HG03354 (cell line): ENCODE data around the gene SNX8.

Experiments
- ATAC-seq: cut with Tn5 transposase; IDR thresholded peaks from one replicate; pipeline ENCODE4 v1.9.1; 2021; ENCODE audit warnings: mild to moderate bottlenecking; ENCODE audit not compliant: unreplicated experiment, poor library complexity, severe bottlenecking

SNX8 gene

DNA sequence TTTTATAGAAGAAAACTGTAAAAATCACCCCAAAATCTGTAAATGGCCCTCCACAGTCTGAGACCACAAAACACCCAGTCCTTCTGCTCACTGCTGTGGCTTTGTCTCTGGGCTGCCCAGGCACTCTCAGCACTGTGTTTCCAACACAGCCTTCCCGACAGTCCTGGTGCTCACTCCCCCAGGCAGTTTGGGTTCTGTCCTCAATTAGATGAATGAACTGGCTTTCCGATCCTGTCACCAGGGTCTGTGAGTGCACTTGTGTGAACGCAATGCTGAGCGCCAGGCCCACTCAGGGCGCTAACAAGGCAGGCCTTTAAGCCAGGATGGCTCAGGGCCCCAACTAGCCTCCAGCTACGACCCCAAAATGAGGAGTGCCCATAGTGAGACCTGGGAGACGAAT lies 84.8 kb downstream of the SNX8 start:
- ATAC-seq = no peak

DNA sequence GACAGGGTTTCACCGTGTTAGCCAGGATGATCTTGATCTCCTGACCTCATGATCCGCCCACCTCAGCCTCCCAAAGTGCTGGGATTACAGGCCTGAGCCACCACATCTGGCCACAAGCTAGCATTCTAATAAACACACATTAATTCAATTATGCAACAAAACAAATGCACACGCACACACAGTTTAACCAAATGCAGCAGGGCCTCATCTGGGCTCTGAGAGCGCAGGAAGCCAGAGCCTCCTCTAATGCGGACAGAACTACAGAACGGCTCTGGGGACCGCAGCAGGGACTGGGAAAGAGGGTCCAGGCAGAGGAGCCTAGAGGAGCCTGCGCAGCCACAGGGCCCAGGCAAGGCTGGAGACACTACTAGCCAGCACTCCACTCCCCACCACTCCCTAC lies 85.3 kb downstream of the SNX8 start:
- no peak for ATAC-seq

DNA sequence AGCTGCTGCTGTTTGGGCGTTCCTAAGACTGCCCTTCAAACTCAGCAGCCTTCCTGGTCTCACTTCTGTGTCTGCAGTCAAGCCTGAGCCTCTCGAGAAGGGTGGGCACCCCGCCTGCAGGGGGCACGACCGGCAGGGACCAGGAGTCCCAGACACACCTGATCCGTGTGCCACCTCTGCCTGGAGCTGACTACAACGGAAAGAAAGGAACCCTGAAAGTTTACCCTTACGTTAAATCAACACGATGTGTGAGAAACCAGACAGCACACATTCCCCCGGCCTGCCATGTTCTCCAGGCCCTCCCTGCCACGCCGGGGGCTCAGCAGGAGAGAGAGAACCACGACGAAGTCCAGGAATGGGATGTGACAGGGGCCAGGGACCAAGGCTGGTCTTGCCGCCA lies 86.5 kb downstream of the SNX8 start:
- no peak for ATAC-seq

DNA sequence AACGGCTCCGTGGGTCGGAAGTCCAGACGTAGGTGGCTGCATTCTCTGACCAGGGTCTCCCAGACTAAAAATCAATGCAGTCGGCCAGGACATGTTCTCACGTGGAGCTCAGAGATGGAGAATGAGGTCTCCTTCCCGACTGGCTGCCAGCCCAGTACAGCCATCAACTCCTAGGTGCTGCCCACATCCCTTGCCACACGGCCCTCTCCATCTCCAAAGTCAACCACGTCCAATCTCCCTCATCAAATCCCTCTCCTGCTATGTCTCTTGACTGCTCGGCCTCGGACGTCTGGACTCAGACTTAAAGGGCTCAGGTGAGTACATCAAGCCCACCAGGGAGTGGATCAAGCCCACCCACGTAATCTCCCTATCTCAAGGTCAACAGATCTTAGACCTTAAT lies 88.4 kb downstream of the SNX8 start:
- no peak for ATAC-seq

DNA sequence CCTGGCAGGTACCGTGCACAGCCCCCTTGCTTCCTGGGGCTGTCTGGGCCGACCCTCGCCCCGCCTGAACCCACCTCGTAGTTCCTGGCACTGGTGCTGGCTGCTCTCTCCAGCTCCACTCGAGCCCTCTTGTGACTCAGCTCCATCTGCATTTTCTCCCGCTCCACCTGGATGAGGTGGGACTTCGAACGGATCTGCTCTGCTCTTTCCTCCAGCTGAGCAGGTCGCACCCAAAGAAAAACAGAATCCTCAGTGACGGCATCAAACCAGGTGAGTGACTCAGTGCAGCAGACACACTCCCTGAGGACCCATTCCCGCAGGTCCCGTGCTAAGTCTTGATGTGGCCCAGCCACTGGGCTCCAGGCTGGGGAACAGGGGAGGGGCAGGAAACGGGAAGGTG lies 88.9 kb downstream of the SNX8 start:
- ATAC-seq = no peak

DNA sequence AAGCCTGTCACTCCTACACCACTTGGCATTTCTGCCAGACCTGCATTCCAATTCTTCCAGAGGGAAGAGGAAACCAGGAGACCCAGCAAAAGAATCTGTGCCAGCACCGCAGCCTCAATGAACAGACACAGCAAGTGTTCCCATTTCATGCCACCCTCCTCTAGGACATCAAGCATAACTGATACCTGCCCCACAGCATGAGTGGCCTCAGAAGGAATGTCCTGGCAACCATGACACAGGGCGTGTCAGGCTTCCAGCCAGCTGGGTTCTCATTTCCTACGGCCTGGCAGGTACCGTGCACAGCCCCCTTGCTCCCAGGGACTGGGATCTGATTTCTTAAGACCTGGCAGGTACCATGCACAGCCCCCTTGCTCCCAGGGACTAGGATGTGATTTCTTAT lies 89.3 kb downstream of the SNX8 start:
- ATAC-seq = no peak

DNA sequence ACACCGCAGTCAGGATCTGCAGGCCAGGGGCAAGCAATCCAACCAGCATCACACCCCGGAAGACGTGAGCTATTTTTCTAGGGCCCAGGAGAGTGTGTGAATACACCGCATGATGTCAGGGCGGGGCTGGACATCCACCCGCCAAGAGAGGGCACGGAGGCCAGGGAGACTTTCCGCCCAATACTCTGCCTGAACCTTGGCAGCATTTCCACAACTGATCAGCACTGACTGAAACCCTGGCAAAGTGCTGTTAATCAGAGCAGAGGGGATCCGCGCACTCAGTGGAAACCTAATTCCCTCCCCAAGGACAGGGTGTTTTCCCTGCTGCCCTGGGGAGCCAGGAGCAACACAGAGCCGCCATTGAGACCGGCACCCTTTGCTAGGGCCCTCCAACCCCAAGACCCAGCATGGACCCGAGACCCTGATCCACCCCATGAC lies 89.7 kb downstream of the SNX8 start:
- ATAC-seq = no peak

DNA sequence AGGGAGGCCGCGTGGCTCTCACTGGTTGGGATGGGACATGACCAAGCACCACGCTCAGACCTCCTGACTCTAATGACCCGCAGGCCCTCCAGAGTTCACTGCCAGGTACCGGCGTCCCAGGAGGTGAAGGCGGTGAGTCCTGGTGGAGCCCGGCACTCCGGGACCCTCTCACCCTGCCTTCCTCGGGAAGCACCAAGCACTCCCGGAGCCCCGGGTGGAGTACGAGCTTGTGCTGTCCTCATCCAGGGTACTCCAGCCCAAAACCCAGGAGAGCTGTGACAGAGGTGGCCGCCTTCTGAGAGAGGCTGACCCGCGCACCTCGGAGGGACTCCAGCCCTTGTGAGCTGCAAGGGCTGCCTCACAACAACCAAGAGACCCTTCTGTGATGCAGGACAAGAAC lies 90.9 kb downstream of the SNX8 start:
- ATAC-seq = no peak

DNA sequence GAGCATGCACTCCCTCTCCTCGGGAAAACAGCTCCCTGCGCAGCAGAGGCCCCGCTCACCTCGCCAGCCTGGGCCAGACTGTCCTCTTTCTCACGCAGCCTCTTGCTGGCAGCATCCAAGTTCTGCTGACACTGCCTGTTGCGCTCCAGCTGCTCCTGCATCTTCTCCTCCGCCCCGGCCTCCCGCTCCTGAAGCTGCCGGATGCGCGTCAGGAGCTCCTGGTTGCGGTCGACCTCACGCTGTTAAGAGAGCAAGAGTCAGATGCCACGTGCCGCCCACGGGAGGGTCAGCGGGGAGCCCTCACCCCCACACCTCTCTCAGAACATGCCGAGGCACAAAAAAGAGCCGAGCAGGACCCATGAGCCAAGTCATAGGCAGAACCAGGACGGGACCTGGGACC lies 91.7 kb downstream of the SNX8 start:
- no peak for ATAC-seq

DNA sequence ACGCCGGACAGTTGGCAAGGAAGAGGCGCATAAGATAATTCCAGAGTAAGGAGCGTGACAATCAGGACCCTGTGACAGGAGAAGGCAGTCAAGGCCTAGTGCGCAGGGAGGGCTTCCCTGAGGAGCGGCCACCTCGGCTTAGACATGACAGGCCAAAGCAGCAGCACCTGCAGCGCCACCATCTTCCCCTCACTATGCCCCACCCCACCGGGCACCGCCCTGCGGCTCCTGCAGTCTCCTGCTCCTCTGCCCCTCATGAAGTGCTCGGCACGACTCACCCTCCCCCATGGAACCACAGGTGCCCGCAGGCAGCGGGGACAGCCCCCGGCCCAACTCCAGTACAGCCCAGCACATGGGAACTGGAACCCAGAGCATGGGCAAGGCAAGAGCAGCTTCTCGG lies 93.3 kb downstream of the SNX8 start:
- no peak for ATAC-seq

DNA sequence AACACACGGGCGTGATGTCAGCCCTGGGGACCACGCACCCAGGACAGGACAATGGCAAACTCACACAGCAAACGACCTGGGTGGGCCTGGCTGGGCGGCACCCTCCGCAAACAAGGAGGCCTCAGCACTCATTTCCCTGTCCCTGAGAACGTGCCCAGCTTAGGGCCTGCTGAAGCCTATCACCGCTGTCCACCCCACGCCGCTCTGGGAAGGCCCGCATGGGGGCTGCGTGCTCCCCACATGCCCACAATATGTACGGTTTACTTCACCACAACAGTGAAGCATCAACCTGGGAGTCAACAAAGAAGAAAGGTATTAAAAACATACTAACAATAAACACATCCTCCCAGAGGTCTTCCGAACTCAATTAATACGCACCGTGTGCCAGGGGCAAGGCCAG lies 93.7 kb downstream of the SNX8 start:
- no peak for ATAC-seq

DNA sequence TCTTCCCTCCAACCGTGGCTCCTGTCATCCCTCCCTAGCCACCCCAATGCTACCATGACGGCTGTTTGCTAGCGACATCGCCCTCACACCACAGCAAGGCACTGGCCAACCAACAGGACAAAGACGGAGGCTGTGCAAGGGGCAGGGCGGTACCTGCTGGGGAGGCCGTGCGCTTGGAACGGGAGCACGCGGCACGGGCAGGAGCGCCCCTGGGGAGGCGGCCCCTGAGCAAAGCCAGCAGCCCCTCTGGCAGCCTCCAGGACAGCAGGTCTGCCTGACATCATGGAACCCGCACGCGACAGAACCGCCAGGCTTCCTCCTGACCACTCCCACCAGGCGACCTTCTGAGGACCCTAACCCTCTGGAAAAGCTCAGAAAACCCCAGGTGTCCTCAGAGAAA lies 94.2 kb downstream of the SNX8 start:
- no peak for ATAC-seq

DNA sequence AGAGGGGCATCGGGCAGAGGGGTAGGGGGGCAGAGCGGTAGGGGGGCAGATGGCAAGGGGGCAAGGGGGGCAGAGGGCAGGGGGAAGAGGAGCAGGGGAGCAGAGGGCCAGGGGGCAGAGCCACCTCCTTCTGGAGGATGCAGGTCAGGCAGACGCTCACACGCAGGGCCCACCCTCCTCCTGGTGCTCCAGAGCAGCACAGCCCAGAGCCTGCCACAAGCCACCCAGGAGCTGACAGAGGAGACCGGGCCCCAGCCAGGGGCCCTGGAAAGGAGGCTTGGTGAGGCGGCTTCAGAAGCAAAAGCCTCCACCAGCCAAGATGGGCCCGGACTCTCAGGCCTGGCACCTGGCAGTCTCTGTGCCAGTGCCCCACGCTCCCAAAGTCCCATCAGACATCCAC lies 94.6 kb downstream of the SNX8 start:
- no peak for ATAC-seq

DNA sequence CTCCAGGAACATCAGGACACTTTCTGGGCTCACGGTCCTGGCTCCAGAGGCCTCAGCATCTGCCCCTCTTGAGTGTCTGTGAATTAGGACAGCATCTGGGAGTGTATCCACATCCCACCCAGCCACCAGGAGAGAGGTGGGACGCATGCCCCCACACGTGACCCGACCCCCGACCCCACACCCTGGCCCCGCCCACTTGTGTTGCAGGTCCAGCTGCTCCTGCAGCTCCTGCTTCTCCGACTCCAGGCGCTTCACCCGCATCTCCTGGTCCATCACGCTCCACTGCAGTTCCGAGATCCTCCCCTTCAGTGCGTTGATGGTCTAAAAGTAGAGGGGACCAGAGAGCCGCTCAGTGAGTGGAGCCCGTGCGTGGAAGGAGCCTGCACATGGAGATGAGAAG lies 95.1 kb downstream of the SNX8 start:
- ATAC-seq = no peak

DNA sequence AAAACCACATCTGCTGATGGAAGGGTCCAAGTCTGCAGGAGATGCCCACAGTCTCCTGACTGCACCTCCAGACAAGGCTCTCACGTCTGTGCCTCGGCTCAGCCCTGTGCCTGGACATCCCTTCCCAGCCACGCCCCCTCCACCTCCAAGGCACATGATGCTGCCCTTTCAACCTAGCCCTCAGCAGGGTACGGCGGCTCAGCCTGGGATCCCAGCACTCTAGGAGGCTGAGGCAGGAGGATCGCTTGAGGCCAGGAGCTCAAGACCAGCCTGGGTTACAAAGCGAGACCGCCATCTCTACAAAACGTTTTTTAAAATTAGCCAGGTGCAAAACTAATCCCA lies 95.8 kb downstream of the SNX8 start:
- ATAC-seq = no peak

DNA sequence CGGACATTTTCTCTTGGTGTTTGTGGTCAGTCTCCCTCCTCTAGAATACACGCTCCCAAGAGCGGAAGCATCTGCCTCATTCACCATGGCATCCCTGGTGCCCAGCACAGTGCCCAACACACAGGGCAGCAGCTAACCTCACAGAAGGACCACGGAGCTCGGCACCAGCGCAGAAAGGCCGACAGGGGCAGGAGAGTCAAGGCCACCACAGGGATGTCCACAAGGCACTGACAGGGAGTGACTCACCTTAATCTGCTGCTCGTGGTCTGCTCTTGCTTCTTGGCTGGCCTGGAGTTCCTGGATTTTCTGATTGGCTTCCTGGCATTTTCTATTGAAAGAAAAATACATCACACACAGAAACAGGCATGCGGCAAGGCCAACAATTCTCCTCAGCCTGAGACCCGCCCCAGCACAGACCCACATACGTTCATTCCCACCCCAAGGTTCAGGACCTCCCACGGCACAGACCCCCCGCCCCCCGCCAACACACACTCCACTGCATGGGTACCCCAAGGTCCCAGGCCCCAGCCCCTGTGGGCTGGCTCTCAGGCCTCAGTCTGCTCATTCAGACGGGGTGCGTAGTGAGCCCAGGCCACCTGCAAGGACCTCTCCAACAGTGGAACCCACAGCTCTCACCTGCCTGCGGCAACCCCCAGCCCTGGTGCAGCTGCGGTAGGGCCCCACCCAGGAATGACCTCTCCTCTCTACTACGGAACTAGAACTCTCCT lies 96.4 kb downstream of the SNX8 start:
- ATAC-seq = no peak

DNA sequence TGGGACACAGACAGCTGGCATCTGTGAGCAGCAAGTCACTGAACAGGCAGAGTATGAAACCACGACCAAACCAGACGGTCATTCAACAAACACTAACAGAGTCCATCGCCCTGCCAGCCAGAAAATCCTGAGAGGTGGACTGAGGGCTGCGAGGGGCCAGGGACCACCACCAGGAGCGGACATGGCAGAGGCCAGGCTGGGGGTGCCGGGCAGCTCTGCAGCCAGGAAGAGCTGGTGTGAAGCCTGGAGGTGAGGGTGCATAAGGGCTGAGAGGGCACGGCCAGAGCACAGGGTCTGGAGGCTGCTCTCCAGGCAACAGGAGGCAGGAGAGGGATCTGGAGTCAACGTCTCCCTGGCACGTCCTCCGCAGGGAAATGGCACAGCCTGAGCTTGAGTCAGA lies 97.0 kb downstream of the SNX8 start:
- no peak for ATAC-seq

DNA sequence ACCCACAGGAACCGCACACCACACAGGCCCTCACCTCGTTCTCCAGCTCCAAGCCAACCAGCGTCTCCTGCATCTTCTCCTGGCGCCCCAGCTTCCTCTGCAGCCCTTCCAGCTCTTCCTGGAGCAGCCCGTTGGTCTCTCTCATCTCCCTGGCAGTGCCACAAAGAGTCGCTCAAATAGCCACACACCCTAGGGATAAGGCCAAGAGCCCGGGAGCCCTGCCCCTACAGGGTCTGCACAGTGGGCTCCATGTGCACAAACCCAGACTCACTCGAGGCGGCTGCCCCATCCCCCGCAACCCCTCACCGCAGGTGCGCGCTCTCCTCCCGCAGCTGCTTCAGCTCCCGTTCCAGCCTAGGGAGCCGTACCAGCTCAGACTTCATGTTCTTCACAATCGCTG lies 98.4 kb downstream of the SNX8 start:
- no peak for ATAC-seq

DNA sequence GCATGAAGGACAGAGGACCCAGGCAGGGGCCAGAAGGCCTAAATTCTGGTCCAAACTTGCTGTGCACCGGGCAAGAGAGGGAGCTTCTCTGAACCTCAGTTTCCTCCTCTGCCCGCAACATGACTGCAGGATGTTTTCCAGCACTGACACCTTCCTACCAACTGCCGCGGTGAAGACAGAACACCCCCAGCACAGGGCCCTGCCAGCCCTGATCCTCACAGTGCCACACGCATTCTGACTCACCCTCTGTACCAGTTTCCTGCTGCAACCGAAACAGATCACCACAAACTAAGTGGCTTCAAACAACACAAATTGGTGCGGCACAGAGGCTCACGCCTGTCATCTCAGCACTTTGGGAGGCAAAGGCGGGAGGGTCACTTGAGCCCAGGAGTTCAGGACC lies 99.6 kb downstream of the SNX8 start:
- no peak for ATAC-seq

DNA sequence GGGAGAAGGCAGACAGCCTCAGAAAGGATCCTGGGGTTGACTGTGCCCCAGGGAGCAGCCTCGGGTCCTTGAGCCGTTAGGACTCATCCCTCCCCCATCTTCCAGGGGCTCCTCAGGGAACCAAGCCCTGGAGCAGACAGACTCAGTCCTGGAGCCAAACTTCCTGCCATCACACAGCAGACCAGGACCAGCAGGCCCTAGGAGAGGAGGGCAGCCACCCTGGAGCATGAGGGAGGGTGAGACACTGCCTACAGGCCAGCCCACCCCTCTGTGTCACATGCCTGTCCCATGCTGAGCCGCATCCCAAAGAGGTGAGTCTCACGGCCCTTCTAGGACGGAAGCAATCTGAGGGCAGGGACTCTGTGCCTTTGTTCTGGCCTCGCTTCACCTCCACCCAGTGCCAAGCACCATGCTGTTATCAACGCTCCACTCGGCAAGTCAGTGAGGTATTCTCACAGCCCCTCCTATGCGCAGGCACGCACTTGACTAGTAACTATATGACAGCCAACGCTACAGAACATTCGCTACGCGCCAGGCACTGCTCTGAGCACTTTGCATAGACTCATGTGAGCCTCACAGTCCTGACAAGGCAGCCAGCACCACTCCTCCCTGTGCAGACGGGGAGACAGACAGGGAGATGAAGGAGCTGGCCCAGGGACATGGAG lies 100.6 kb downstream of the SNX8 start:
- ATAC-seq = no peak

DNA sequence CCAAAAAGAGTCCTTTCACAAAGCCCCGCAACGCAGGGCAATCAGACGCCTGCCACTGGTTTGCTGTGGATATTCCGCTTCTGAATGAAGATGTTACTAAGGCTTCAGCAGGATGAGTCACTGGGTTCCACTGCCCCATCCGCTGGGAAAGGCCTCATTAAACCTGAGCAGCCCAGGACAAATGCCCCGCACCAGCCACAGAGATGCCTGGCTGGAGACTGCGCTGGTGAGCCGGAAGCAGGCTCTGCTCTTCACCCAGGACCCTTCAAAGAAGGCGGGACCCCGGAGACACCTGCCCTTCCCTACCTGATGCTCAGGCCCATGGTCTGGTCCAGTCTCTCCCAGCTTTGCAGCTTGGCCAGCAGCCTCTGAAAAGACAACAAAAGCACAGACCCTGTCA lies 101.3 kb downstream of the SNX8 start:
- ATAC-seq = no peak

DNA sequence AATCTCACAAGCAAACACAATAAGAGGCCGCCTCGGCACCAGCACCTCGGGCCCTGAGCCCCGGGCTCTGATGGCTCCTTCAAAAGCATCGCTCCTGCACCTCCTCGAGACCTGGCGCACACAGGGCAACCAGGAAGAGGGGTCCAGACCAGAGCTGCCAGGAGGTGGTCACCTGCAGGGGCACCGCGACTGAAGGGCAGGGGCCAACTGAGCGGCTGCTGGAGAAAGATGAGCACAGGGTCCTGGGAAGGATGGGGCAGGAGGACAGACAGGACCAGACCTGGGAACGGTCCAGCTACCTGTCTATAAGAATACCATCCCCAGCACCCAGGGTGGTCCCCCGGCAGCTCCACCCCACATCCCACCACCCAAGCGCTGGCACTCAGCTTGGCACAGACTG lies 102.3 kb downstream of the SNX8 start:
- ATAC-seq = no peak
